Mammary epithelial cell (primary cell): ENCODE results near the gene PHEX.

Source experiments
- EZH2 ChIP-seq: IDR thresholded peaks from 2 replicates; pipeline ENCODE4 v1.6.1; 2012; ENCODE audit warnings: low read length, inconsistent platforms, borderline replicate concordance
- TF ChIP-seq, protein P1 (sequence below), 2 donors: IDR thresholded peaks in 1 of 2; conservative IDR thresholded peaks in 1 of 2; 2 replicates each; pipeline ENCODE4 v1.5.1; 2011 to 2012; ENCODE audit warnings: inconsistent platforms in 2 of 2, low read length in 2 of 2, mild to moderate bottlenecking in 2 of 2, control low read depth in 1 of 2, low read depth in 1 of 2; ENCODE audit not compliant: insufficient read depth in 1 of 2; ENCODE audit errors: extremely low read depth in 1 of 2

GRCh38 chrX:22047468-22047867 lies 15.3 kb downstream of the PHEX start:
- TF ChIP-seq, protein P1, sequence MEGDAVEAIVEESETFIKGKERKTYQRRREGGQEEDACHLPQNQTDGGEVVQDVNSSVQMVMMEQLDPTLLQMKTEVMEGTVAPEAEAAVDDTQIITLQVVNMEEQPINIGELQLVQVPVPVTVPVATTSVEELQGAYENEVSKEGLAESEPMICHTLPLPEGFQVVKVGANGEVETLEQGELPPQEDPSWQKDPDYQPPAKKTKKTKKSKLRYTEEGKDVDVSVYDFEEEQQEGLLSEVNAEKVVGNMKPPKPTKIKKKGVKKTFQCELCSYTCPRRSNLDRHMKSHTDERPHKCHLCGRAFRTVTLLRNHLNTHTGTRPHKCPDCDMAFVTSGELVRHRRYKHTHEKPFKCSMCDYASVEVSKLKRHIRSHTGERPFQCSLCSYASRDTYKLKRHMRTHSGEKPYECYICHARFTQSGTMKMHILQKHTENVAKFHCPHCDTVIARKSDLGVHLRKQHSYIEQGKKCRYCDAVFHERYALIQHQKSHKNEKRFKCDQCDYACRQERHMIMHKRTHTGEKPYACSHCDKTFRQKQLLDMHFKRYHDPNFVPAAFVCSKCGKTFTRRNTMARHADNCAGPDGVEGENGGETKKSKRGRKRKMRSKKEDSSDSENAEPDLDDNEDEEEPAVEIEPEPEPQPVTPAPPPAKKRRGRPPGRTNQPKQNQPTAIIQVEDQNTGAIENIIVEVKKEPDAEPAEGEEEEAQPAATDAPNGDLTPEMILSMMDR (conservative IDR thresholded peaks at IDR 0.05 in 1 of 2, IDR thresholded peaks at IDR 0.05 in 1 of 2; ENCODE audit: extremely low read depth in 1 of 2, insufficient read depth in 1 of 2, low read depth in 1 of 2, low read length in 2 of 2) = no peak
- TF ChIP-seq EZH2 = no peak
